GM15510 (cell line): ENCODE data around the gene HDAC1.

Experiments used
- POLR2A ChIP-seq: IDR thresholded peaks from 3 replicates; pipeline ENCODE4 v1.6.1; 2011; ENCODE audit warnings: borderline replicate concordance; ENCODE audit not compliant: insufficient read length; ENCODE audit errors: extremely low read depth

HDAC1 gene

GRCh38 chr1:32361674-32362473 lies 70.0 kb downstream of the HDAC1 start:
- TF ChIP-seq POLR2A, result no peak

GRCh38 chr1:32362474-32363313 lies 70.8 kb downstream of the HDAC1 start, which contains the start of the genes FAM229A and TSSK3:
Gene FAM229A, minus strand, starts transcription at chr1:32362485. Its CDS starts 394 bp downstream, at chr1:32362091.
Gene TSSK3, plus strand, starts transcription at chr1:32362539. Its CDS starts 163 bp downstream, at chr1:32362702.
- TF ChIP-seq POLR2A, result no peak

- no peak for TF ChIP-seq POLR2A
Observed at GRCh38 chr1:32363713-32364112, 71.8 kb downstream of the HDAC1 start.

- no peak for TF ChIP-seq POLR2A
Observed at GRCh38 chr1:32364836-32365235, 73.0 kb downstream of the HDAC1 start.

GRCh38 chr1:32365445-32365844 lies 73.6 kb downstream of the HDAC1 start:
- TF ChIP-seq POLR2A, result no peak

GRCh38 chr1:32367912-32368635 lies 76.2 kb downstream of the HDAC1 start:
- TF ChIP-seq POLR2A, result no peak

- TF ChIP-seq POLR2A, result no peak
Observed at GRCh38 chr1:32372149-32372756, 80.4 kb downstream of the HDAC1 start.

GRCh38 chr1:32373996-32374592 lies 82.2 kb downstream of the HDAC1 start:
- TF ChIP-seq POLR2A, result no peak

- TF ChIP-seq POLR2A, result no peak
Observed at GRCh38 chr1:32376199-32376598, 84.3 kb downstream of the HDAC1 start.

GRCh38 chr1:32377541-32378220 lies 85.8 kb downstream of the HDAC1 start:
- TF ChIP-seq POLR2A, result no peak

GRCh38 chr1:32380057-32380456 lies 88.2 kb downstream of the HDAC1 start:
- no peak for TF ChIP-seq POLR2A
